ENCODE measurements around the gene UGT1A9.

The UGT1A9 gene

DNA sequence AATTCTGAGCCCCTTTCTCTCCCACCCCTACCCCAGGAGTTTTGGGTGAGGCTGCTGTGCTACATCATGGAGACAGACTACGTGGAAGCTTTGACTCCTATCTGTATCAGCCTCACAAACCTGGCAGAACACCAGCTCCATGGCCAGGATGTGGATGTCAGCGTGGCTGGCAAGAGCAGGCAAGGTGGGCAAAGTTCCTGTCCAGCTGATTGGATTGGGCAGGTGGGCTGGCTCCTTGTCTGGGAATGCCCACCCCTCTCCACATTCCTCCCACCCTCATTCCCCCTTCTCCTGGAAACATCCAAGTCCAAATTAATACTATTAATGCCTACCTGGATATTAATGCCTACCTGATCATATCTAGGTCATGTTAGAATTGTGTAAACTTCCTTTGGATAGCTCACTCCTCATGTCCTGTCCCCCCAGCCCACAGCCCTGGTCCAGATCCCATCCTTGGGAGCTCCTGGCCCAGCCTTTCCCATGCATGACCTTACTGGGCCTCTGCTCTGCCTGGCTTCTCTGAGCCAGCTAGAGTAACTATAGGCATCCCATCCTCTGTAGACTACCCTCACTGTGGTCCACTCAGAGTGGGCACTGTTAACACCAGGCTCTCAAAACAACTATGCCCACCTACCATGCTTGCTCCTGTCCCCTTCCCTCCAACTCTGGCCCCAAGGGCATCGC is 130.6 kb downstream of the UGT1A9 start:
- Mint-ChIP-seq H3K27ac (no peak overlapping the region), H3K36me3 (no peaks in the 10 kb centered on the region), H3K27me3 (peaks cover 5% of the 10 kb centered on the region), H3K9me3 (peaks cover 4% of the 10 kb centered on the region), H3K4me1 (no peaks in the 10 kb centered on the region), H3K4me3 (no peak overlapping the region)

DNA sequence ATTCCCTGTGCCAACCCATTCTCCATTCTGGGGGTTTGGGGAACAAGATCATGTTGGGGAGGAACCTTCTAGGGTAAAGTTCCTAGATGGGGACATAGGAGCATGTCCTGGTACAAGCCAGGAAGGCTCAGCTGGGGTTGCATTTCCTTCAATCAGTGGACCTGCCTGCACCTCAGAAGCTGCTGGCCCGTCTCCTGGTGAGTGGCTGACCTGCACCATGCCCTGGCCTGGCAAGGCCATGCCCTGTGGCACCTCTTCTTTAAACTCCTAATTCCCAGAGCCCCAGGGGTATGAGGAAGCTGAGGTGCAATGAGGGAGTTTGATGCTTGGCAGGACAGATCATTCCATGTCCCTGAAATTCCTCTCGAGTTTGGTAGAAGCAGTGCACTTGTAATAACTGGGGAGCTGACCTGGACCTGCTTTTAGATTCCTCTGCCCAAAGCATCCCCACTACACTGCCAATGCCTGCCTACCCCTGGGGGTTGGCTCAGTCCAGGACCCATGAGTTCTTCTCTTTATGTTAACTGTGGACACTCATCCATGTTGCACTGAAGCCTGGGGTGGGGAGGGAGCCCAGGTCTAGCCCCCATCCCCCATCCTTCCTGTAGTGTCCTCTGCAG is 131.7 kb downstream of the UGT1A9 start:
- Mint-ChIP-seq H3K27ac (no peak overlapping the region), H3K4me1 (no peaks in the 10 kb centered on the region), H3K4me3 (no peak overlapping the region), H3K27me3 (peaks cover 5% of the 10 kb centered on the region), H3K36me3 (no peaks in the 10 kb centered on the region), H3K9me3 (peaks cover 4% of the 10 kb centered on the region)

GRCh38 chr2:233803994-233804393 is 132.3 kb downstream of the UGT1A9 start:
- Mint-ChIP-seq H3K27ac (no peak overlapping the region), H3K4me3 (no peak overlapping the region), H3K27me3 (peaks cover 5% of the 10 kb centered on the region), H3K4me1 (no peaks in the 10 kb centered on the region), H3K36me3 (no peaks in the 10 kb centered on the region), H3K9me3 (peaks cover 4% of the 10 kb centered on the region)

- H3K4me3 Mint-ChIP-seq = no peak overlapping the region
- peaks cover 5% of the 10 kb centered on the region for H3K27me3 Mint-ChIP-seq
- H3K36me3 Mint-ChIP-seq = no peaks in the 10 kb centered on the region
- no peak overlapping the region for H3K27ac Mint-ChIP-seq
- no peaks in the 10 kb centered on the region for H3K9me3 Mint-ChIP-seq
- H3K4me1 Mint-ChIP-seq = no peaks in the 10 kb centered on the region
Observed at GRCh38 chr2:233807215-233807865, 135.6 kb downstream of the UGT1A9 start.

- Mint-ChIP-seq H3K4me1 (no peaks in the 10 kb centered on the region), H3K9me3 (no peaks in the 10 kb centered on the region), H3K4me3 (no peak overlapping the region), H3K27me3 (peaks cover 1% of the 10 kb centered on the region), H3K27ac (no peak overlapping the region), H3K36me3 (no peaks in the 10 kb centered on the region)
Observed at GRCh38 chr2:233807966-233808935, 136.6 kb downstream of the UGT1A9 start.

DNA sequence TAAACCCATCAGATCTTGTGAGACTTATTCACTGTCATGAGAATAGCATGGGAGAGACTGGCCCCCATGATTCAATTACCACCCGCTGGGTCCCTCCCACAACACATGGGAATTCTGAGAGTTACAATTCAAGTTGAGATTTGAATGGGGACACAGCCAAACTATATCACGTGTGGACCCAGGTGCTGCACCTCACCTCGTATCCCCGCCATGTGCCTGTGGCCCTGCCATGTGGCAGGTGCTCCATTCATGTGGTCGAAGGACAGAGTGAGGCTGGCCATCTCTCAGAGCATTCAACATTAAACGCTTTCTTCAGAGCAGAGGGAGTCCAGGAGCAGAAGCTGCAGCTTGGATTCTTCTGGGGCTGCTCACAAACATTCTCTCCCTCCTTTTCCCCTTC is 138.7 kb downstream of the UGT1A9 start:
- Mint-ChIP-seq H3K9me3 (no peaks in the 10 kb centered on the region), H3K27ac (no peak overlapping the region), H3K27me3 (peaks cover 1% of the 10 kb centered on the region), H3K36me3 (no peaks in the 10 kb centered on the region), H3K4me3 (no peak overlapping the region), H3K4me1 (no peaks in the 10 kb centered on the region)

- Mint-ChIP-seq H3K27ac (no peak overlapping the region), H3K27me3 (peaks cover 1% of the 10 kb centered on the region), H3K9me3 (no peaks in the 10 kb centered on the region), H3K36me3 (no peaks in the 10 kb centered on the region), H3K4me1 (no peaks in the 10 kb centered on the region), H3K4me3 (no peak overlapping the region)
Observed at GRCh38 chr2:233811087-233811486, 139.4 kb downstream of the UGT1A9 start.

DNA sequence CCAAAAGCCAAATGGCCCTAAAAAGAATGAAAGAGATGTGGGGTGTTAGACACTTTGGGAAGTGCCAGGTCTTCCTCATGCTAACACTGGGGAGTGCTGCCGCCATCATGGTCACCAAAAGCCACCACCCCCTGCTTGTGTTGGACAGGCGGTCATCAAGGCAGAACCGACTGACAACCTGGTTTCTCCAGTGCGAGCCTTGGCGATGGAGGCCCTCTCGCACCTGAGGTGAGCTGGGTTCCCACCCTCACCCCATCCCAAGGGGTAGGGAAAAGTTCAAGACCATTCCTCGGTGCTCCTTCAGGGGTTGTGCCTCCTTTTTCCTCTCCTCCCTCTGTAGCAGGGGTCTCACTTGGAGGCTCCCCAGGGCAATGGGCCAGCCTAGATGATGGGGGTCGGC is 140.0 kb downstream of the UGT1A9 start:
- Mint-ChIP-seq H3K27me3 (peaks cover 1% of the 10 kb centered on the region), H3K4me3 (no peak overlapping the region), H3K36me3 (no peaks in the 10 kb centered on the region), H3K4me1 (no peaks in the 10 kb centered on the region), H3K27ac (no peak overlapping the region), H3K9me3 (no peaks in the 10 kb centered on the region)

DNA sequence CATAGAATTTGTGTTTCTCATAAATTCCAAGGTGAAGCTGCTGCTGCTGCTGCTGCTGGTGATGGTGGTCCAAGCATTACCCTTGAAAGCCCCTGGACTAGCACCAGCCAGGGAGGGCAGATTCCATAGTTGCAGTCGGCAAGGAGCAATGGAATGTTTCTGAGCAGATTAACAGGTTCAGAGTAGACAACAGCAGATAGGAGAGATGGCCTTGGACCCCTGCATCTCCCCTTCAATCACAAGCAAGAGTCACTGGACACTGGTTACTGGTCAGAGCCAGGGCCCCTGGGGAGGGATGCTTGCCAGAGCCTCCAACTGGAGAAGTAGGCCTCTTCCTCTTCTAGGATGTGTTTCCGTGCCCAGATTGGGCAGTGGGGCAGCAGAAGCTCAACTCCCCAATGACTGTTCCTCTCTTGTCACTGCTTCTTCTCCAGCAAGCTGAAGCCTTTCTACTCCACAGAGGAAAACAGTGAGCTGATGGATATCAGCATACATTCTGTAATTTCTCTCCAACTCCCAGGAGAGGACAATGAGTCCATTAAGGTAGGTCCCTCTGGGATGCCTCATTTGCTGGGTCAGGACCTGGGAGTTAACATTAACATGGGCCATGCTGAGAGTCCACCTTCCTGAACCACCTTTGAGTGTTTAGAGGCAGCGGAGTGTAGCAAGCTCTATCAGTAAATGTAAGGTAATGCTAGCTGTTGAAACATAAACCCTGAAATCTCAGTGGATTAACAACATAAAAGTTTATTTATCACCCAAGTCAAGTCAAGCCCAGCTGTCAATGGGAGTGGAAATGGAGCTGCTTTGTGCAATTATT is 141.7 kb downstream of the UGT1A9 start:
- Mint-ChIP-seq H3K27me3 (peaks cover 1% of the 10 kb centered on the region), H3K4me3 (no peak overlapping the region)

DNA sequence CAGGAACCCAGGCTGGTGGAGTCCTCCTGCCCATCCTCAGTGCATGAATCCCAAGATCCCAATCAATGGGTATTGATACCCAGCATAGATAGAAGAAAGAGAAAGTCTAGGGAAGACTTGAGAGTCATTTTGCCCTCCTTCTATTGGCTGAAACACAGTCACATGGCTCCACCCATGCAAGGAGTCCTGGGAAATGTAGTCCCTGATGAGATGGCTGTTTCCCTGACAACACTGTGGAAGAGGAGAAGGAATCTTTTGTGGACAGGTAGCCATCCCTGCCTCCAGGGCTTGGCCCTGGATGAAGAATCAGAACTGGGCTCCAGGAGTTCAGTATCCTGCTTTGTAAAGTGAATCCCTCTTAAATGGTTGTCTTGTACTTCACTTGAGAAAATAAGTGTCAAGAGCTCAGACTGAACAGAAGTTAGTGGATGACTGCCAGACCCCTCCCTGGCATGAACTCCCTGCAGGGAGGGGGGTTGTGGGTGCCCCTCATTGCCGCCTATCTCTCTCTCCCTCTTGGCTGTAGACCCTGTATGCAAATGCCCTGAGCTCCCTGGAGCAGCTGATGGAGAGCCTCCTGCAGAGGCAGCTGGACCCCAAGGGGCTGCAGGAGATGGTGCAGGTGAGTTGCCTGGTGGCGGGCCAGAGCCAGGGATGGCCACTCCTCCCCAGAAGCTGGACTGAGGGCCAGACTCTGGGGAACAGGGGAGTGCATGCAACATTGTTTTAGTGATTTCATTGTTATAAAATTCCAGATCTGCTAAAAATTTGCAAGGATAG is 142.5 kb downstream of the UGT1A9 start:
- H3K36me3 Mint-ChIP-seq = no peaks in the 10 kb centered on the region

More for the DNA sequence above, 141.7 kb downstream of the UGT1A9 start:
- Mint-ChIP-seq H3K4me1 (no peaks in the 10 kb centered on the region), H3K9me3 (no peaks in the 10 kb centered on the region), H3K36me3 (no peaks in the 10 kb centered on the region), H3K27ac (no peak overlapping the region)

GRCh38 chr2:233815861-233816260 is 144.2 kb downstream of the UGT1A9 start:
- Mint-ChIP-seq H3K4me1 (no peaks in the 10 kb centered on the region), H3K9me3 (no peaks in the 10 kb centered on the region), H3K4me3 (no peak overlapping the region), H3K27ac (no peak overlapping the region), H3K27me3 (no peaks in the 10 kb centered on the region), H3K36me3 (no peaks in the 10 kb centered on the region)

More for the DNA sequence above, 142.5 kb downstream of the UGT1A9 start:
- Mint-ChIP-seq H3K9me3 (no peaks in the 10 kb centered on the region), H3K4me3 (no peak overlapping the region), H3K27ac (no peak overlapping the region), H3K27me3 (peaks cover 1% of the 10 kb centered on the region), H3K4me1 (no peaks in the 10 kb centered on the region)

GRCh38 chr2:233816334-233816733 is 144.6 kb downstream of the UGT1A9 start:
- Mint-ChIP-seq H3K9me3 (no peaks in the 10 kb centered on the region), H3K4me3 (no peak overlapping the region), H3K27me3 (no peaks in the 10 kb centered on the region), H3K27ac (no peak overlapping the region), H3K36me3 (no peaks in the 10 kb centered on the region), H3K4me1 (no peaks in the 10 kb centered on the region)

DNA sequence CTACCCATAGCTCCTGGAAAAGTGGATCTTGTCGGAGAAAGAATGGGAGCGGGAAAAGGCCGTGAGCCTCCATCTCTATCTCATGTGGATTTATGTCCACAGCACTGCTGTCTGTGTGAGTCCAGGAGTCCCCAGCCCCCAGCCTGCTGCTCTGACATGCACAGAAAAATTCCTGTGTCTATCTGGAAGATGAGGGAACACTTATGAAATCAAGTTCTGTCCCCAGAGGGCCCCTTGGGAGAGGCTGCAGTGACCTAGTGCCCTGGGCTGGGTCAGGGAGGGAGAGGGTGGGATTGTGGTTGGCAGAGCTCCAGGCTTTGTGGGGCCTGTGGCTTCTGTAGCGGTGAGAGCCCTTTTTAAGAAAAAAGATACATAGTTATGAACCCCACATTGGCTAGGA is 145.1 kb downstream of the UGT1A9 start:
- Mint-ChIP-seq H3K27me3 (no peaks in the 10 kb centered on the region), H3K9me3 (no peaks in the 10 kb centered on the region), H3K27ac (no peak overlapping the region), H3K4me1 (no peaks in the 10 kb centered on the region), H3K4me3 (no peak overlapping the region), H3K36me3 (no peaks in the 10 kb centered on the region)

GRCh38 chr2:233817361-233817911 is 145.7 kb downstream of the UGT1A9 start:
- H3K9me3 Mint-ChIP-seq = no peaks in the 10 kb centered on the region
- no peaks in the 10 kb centered on the region for H3K36me3 Mint-ChIP-seq
- no peak overlapping the region for H3K4me3 Mint-ChIP-seq
- H3K27me3 Mint-ChIP-seq = no peaks in the 10 kb centered on the region
- no peak overlapping the region for H3K27ac Mint-ChIP-seq
- no peaks in the 10 kb centered on the region for H3K4me1 Mint-ChIP-seq

Measured in activated naive CD4-positive, alpha-beta T cell treated with anti-CD3 and anti-CD28 coated beads, Interleukin-2, amount 50 U/mL, for 24 hours (primary cell).